Left renal pelvis (tissue), 4 donors: ENCODE results near the gene FOXL3. TPM values are rescaled to one million over a fixed set of nuclear protein-coding genes. Genes with fewer than 3 reads are reported as not detected.

Experiments used
- DNase-seq, 4 donors: peaks; one replicate each; pipeline ENCODE4 v3.0.0-alpha.2; 2013; ENCODE audit warnings: low read depth in 4 of 4, low spot score in 3 of 4
- polyA plus RNA-seq, 4 donors: library from polyadenylated mRNA; unstranded; fragments of 120-200 nt; gene quantifications; one replicate each; pipeline ENCODE4 v1.2.1, GENCODE V29; 2013; ENCODE audit not compliant: insufficient read length in 4 of 4

The FOXL3 gene
- polyA plus RNA-seq, 4 donors = not detected

DNA sequence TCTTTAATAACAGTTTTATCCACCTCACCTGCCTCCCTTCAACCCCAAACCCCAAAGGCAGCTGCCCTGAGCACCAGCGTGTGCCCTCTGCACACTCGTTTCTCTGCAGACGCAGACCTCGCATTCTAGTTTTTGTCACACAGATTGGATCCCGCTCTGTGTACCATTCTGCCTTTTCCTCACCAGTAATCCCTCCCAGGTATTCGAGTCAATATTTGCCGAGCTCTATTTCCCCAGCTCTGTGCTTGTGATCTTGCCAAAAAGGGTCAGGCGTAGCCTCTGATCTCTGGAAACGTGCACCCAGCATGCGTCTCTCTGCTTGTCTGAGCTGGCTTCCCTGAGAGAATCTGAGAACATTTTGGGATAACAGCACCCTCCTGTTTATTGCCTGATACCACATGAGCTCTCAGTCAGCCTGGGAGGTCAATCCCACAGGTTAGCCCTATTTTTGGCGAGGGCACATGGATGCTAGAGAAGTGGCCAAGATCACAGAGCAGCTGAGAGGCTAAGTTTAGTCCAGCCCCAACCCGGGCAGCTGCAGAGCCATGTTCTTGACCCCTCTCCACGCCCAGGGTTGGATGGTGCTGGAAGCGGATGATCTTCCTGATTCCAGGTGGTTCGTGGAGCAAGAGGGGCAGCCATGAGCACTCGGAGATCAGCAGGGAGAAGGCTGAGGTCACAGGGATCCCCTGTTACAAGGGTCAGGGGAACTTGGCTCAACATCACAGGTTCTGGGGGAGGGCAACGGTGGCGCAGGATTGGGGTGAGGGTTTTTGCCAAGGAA is 29.1 kb downstream of the FOXL3 start:
- DNase-seq = no peak

- no peak for DNase-seq
These were observed 30.3 kb downstream of the FOXL3 start for GRCh38 chr7:320297-320696.

- no peak for DNase-seq
These were observed 32.2 kb downstream of the FOXL3 start for GRCh38 chr7:322111-322671.

GRCh38 chr7:322708-323111 is 32.7 kb downstream of the FOXL3 start:
- no peak for DNase-seq

DNA sequence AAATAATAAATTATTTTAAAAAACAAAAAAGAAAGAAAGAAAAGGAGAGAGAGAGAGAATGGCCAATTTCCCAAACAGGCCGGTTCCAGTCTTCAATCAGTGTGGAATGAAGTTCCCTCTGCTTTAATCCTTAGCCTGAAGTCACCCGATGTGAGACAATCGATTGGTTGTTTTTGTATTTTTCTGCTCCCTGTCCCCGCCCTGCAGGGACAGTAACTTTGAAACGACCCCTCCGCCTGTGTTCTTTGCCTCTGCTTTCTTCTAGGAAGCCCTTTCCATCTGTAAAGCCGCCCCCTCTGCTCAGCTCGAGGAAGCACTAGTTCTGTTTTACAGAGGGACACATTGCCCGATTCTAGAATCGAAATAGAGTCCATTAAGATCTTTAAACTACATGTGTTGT is 33.4 kb downstream of the FOXL3 start:
- DNase-seq = no peak

DNA sequence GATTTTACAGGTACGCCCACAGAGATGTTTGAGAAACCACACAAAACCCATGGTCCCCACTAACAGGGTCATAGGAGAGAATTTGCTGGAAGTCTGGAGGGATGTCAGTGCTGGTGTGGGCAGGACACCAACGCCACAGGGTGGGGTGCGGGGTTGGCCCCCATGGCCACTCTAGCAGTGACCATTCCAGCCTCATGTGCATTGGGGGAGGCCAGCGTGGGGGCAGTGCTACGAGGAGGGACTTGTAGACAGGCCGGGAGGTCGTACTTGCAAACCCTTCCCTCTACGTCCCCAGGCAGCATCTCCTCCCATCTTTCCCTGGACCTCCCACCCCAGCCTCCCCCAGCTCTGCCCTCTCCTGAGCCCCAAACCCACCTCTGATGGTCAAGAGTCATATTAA is 34.0 kb downstream of the FOXL3 start:
- no peak for DNase-seq

- DNase-seq = no peak
These were observed 35.3 kb downstream of the FOXL3 start for GRCh38 chr7:325051-325798.

GRCh38 chr7:325811-326210 is 35.8 kb downstream of the FOXL3 start:
- no peak for DNase-seq

DNA sequence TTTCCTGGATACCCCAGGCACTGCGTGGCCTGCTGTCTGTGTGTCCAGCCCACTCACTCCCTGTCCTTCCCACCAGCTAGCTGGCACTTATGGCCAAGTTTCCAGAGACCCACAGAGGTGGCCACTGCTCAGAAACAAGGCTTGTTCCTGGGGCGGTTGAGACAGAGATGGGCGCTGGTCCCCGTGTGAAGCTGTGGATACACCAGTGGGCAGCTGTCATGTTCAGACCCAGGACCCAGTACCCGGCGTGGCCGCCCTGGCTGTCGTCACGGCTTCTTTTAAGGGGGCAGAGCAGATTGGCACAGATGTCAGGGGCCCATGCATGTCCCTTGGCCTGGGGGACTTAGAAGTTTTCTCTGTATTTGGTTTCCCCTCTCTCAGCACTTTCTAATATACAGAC is 36.3 kb downstream of the FOXL3 start:
- no peak for DNase-seq

DNA sequence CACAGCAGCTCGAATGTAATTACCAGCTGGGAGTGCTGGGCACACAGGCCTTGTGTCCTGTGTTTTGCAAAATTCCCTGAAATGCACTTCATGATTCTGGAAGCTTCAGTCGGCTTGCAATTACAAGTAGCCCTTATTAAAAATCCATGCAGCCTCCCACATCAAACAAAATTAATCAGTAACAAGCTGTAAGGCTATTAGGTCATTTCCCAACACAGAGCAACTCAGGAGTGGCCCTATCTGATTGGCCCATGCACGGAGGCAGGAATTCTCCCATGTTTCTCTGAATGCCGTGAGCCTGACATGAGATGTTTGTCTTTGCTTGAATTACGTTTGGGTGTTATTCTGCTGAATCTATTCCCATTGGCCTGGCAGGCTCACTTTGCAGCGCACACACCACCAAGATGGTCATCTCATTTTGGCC is 36.9 kb downstream of the FOXL3 start:
- DNase-seq = peak in 3 of 4 donors; percentile 50 to 67 (median 63)

- no peak for DNase-seq
These were observed 37.4 kb downstream of the FOXL3 start for GRCh38 chr7:327233-327931.

GRCh38 chr7:327991-328702 is 38.2 kb downstream of the FOXL3 start:
- no peak for DNase-seq

GRCh38 chr7:329691-330281 is 39.8 kb downstream of the FOXL3 start:
- DNase-seq = no peak

- DNase-seq = no peak
These were observed 40.7 kb downstream of the FOXL3 start for GRCh38 chr7:330511-331230.

GRCh38 chr7:332020-332517 is 42.1 kb downstream of the FOXL3 start:
- DNase-seq = no peak

GRCh38 chr7:332646-333392 is 42.8 kb downstream of the FOXL3 start:
- peak in 2 of 4 donors; percentile 46 to 60 for DNase-seq

DNA sequence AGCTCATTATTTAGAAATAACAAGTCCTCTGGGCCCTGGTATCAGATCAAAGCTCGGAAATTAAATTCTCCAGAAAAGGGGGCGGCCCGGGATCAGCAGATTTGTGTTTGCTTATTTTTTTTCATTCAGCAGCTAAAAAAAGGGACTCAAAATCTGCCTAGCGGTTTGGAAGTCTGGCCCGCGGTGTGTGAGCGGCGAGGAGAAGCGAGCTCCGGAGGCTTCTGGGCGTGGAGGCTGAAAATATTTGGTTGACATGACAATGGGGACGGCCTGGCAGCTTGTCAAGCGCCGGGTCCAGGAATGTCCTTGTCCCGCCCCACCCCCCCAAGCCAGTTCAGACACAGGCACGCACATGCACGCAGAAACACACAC is 43.4 kb downstream of the FOXL3 start:
- peak in 2 of 4 donors; percentile 44 to 47 for DNase-seq

- no peak for DNase-seq
These were observed 44.8 kb downstream of the FOXL3 start for GRCh38 chr7:334618-335357.
